ENCODE measurements around the gene TAS2R14. TPM values are rescaled to one million over a fixed set of nuclear protein-coding genes. Genes with fewer than 3 reads are reported as not detected.

The TAS2R14 gene
- total and polyA plus RNA-seq, 3 donors from 2014 or later = 0.96 to 4.6 (median 3.5) TPM

GRCh38 chr12:10928746-10929286, 10.2 kb downstream of the TAS2R14 start, which contains the start of gene PRH2:
TSS of gene PRH2 (plus strand) at chr12:10929236. CDS start at chr12:10929274, 38 bp downstream.
- H3K4me3 ChIP-seq = no peak within 1 kb of the TSS
- DNase-seq = no peak
- H3K27ac ChIP-seq = no peak within 1 kb of the TSS
- TF ChIP-seq CTCF (IDR thresholded peaks at IDR 0.05) (no peak), POLR2A (IDR thresholded peaks at IDR 0.05) (no peak)
- intact Hi-C loops (cut with DNase I; ENCODE audit: low total_unique reads) = no loop called here
- no peaks in the 10 kb centered on the region for H3K27me3 ChIP-seq
- 96 to 98% methylated on average over 5 of the region's 5 CpGs for WGBS, 2 donors
- no peaks in the 10 kb centered on the region for H3K36me3 ChIP-seq (ENCODE audit: low read depth, missing control alignments)
- H3K9me3 ChIP-seq = no peaks in the 10 kb centered on the region
- H3K4me1 ChIP-seq = no peaks in the 10 kb centered on the region

DNA sequence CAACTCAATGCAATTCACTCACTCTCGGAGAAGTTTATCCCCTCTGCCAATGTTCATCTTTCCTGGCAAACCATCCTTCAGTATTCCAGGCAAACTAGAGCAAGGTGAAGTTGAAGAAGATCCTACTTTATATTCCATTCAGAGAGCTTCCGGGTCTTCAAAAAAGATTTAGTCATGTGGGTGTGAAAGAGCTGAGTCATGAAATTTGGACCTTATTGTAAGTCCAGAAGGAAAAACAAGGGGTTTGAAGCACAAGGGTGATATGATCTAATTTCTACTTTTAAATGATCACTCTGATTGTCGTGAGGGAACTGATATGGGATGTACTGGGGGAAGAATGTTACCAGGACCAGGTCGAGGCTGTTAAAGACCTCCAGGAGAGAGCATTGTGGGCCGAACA, 12.8 kb downstream of the TAS2R14 start:
- intact Hi-C loops (cut with DNase I; ENCODE audit: low total_unique reads) = no loop called here
- Histone ChIP-seq H3K4me1 (no peaks in the 10 kb centered on the region), H3K4me3 (no peak overlapping the region), H3K9me3 (no peaks in the 10 kb centered on the region), H3K36me3 (ENCODE audit: low read depth, missing control alignments) (no peaks in the 10 kb centered on the region), H3K27ac (no peak overlapping the region), H3K27me3 (no peaks in the 10 kb centered on the region)
- WGBS, 2 donors = 89 to 96% methylated on average over 5 of the region's 5 CpGs
- TF ChIP-seq POLR2A (IDR thresholded peaks at IDR 0.05) (no peak), CTCF (IDR thresholded peaks at IDR 0.05) (no peak)
- DNase-seq = no peak

- no peak overlapping the region for H3K27ac ChIP-seq
- TF ChIP-seq POLR2A (IDR thresholded peaks at IDR 0.05) = no peak
- TF ChIP-seq CTCF (IDR thresholded peaks at IDR 0.05) = no peak
- H3K4me1 ChIP-seq = no peaks in the 10 kb centered on the region
- no peaks in the 10 kb centered on the region for H3K36me3 ChIP-seq (ENCODE audit: low read depth, missing control alignments)
- intact Hi-C loops (cut with DNase I; ENCODE audit: low total_unique reads) = no loop called here
- no peak for DNase-seq
- H3K4me3 ChIP-seq = no peak overlapping the region
- no peaks in the 10 kb centered on the region for H3K9me3 ChIP-seq
- H3K27me3 ChIP-seq = no peaks in the 10 kb centered on the region
- 92 to 93% methylated on average over 1 of the region's 1 CpG for WGBS, 2 donors
Observed at GRCh38 chr12:10919809-10920208, 19.3 kb downstream of the TAS2R14 start.

DNA sequence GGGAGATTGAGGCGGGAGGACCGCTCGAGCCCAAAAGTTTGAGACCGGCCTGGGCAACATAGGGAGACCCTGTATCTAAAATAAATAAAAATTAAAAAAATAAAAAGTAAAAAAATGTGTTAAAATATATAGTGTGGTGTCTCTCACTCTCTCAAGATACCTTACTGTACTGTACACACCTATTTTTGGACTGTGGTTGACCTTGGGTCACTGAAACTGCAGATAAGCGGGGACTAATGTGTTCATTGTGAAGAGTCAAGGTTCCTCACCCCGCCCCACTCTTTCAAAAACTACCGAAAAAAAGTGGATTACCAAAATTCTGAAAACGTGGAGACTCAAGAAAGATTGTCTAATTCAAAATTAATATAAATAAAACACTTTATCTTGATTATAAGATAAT, 28.7 kb downstream of the TAS2R14 start:
- H3K27ac ChIP-seq = no peak overlapping the region
- no peaks in the 10 kb centered on the region for H3K27me3 ChIP-seq
- H3K36me3 ChIP-seq (ENCODE audit: low read depth, missing control alignments) = no peaks in the 10 kb centered on the region
- WGBS, 2 donors = 77 to 90% methylated on average over 8 of the region's 8 CpGs
- H3K4me1 ChIP-seq = no peaks in the 10 kb centered on the region
- H3K9me3 ChIP-seq = no peaks in the 10 kb centered on the region
- TF ChIP-seq POLR2A (IDR thresholded peaks at IDR 0.05) (no peak), CTCF (IDR thresholded peaks at IDR 0.05) (no peak)
- DNase-seq = no peak
- intact Hi-C loops (cut with DNase I; ENCODE audit: low total_unique reads) = no loop called here
- H3K4me3 ChIP-seq = no peak overlapping the region

DNA sequence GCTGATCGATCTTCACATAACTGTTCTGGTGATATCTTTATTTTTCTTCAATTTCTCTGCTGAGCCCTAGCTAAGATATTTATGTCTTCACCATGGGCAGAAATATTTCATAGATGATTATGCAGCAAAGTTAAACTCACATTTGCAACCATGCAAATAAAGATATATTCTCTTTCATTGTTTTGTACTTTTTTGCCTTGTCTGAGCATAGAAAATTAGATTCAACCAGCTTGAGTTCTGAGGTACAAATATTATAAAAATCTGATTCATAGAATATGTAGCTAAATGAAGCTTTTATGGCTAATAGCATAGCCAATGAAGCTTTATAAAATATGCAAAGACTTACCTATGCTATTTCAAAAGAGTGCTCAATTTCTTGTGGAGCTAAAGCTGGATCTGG, 29.6 kb downstream of the TAS2R14 start, which contains the start of gene TAS2R13:
TAS2R13 (minus strand) TSS at position 101 of the 400 bp plus-strand sequence. CDS start 264 bp downstream, outside the sequence.
- H3K4me1 ChIP-seq = no peaks in the 10 kb centered on the region
- intact Hi-C loops (cut with DNase I; ENCODE audit: low total_unique reads) = no loop called here
- no peak within 1 kb of the TSS for H3K4me3 ChIP-seq
- H3K36me3 ChIP-seq (ENCODE audit: low read depth, missing control alignments) = no peaks in the 10 kb centered on the region
- H3K9me3 ChIP-seq = no peaks in the 10 kb centered on the region
- H3K27me3 ChIP-seq = no peaks in the 10 kb centered on the region
- no peak for TF ChIP-seq CTCF (IDR thresholded peaks at IDR 0.05)
- TF ChIP-seq POLR2A (IDR thresholded peaks at IDR 0.05) = no peak
- DNase-seq = no peak
- H3K27ac ChIP-seq = no peak within 1 kb of the TSS
- 88 to 100% methylated on average over 1 of the region's 1 CpG for WGBS, 2 donors
